ENCODE results near the gene HTR3A.
A peak's percentile ranks its signal among the peaks of the same experiment; 100 is the strongest.

Gene HTR3A

GRCh38 chr11:113980785-113981184, 5.9 kb downstream of the HTR3A start:
- DNase-seq, result no peak

DNA sequence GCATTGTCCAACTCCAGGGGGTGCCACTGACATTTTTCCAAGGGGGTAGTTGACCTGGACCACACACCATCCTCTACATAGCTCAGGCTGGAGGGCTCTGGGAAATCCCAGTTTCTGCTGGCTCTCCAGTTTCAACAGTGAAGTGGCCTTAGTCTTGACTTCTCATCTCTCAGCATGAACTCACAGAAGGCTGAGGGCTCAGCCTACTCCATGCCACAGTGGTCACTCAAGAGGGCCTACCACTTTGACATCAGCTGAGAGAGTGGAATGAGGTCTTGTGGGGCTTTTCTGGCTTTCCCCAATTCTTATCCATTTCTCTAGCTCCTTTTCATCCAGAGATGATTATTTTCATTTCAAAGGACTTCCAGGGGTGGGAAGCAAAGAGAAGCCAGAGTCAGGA, 7.4 kb downstream of the HTR3A start:
- no peak for DNase-seq

GRCh38 chr11:113984781-113985180, 9.9 kb downstream of the HTR3A start:
- DNase-seq, result no peak

DNA sequence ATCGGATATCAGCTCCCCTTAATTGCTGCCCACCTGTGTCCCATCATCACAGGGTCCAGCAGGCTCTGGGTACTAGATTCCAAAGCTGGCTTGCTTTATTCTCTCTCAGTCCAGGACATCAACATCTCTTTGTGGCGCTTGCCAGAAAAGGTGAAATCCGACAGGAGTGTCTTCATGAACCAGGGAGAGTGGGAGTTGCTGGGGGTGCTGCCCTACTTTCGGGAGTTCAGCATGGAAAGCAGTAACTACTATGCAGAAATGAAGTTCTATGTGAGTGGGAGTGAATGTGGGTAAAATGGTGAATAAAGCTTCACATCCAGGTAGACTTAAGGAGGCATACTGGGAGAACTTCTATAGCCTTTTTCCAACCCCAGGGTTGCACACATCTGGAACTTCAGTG, 11.0 kb downstream of the HTR3A start:
- DNase-seq, result no peak

GRCh38 chr11:113986351-113987140, 11.6 kb downstream of the HTR3A start:
- DNase-seq, result no peak

- no peak for DNase-seq
Observed at GRCh38 chr11:113989381-113989780, 14.5 kb downstream of the HTR3A start.

GRCh38 chr11:113989916-113990315, 15.0 kb downstream of the HTR3A start:
- DNase-seq, result no peak

- DNase-seq, result no peak
Observed at GRCh38 chr11:113991170-113991569, 16.3 kb downstream of the HTR3A start.

GRCh38 chr11:113991718-113992458, 17.0 kb downstream of the HTR3A start:
- no peak for DNase-seq

- DNase-seq, result no peak
Observed at GRCh38 chr11:113992459-113993110, 17.7 kb downstream of the HTR3A start.

DNA sequence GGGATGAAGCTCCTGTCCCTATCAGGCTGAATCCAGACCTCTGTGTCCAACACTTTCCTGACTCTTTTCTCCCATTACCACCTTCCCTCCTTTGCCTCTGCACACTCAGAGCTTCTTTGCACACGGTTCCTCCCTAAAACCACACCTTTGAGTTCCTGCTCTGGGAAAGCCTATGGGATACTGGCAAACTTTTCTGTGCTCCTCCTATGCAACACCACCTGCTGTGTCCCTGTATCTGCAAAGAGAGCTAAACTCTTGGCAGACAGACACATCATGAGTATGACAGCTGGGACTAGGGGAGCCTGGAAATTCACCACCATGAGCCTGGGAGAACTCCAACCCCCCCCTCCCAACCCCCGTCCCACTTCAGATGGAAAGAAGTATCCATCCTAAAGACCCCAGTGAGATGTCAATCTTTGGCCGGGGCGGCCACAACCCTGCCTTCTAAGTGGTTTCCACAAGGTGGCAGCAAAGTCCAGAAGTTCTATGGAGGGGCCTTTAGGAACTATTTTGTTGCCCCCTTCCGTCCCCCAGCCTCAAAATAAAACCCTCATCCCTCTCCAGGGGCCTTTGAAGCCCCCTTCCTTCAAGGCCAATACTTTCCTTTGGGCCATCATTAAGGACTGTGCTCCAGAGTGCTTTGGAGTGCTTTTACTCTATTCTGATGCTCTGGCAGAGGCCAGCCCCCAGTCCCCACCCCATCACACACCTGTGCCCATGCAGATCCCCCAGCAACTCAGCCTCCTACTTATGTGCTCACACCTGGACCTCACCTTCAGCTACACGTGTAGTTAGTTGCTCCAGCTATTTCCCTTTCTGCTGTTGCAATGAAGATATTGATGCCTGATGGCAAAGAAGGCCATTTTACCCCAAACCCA, 19.4 kb downstream of the HTR3A start:
- peak; percentile 37 for DNase-seq

DNA sequence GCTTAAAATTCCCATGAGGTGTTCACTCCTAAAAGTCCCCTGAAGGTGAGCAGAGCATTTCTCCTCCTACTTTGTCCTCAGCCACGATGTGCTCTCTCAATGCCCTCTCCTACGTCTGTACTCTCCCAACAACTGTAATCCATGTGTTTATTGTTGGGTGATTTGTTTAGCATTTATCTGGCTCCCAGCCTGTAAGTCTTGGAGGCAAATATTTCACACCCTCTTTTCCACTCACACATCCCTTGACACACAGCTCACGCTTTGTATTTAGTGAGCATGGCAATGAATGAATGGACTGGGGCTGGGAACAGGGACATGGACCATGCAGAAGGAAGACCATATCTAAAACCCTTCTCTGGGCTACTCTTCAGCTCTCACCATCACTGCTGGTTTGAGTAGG, 22.6 kb downstream of the HTR3A start:
- no peak for DNase-seq

DNA sequence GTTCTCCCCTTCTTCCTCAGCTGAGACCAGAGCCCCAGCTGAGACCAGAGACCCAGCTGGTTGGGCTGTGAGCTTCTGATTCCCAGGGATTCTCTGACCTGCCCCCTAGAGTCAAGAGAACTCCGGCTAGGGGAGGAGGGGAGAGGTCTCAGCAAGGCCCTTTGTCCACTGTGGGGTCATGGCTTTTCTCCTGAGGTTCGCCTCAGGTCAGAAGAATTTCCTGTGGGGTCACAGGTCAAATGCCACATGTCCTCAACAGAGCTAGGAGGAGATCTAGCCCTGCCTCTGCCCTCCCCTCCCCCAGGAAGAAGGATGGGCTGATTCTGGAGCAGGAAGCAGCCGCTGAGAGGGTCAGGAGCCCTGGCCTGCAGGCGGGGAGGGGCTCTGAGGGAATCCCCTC, 23.7 kb downstream of the HTR3A start:
- DNase-seq, result no peak

- DNase-seq, result no peak
Observed at GRCh38 chr11:114000526-114000925, 25.6 kb downstream of the HTR3A start.

GRCh38 chr11:114001416-114001815, 26.5 kb downstream of the HTR3A start:
- no peak for DNase-seq

GRCh38 chr11:114008331-114008730, 33.4 kb downstream of the HTR3A start:
- DNase-seq, result no peak

- DNase-seq, result no peak
Observed at GRCh38 chr11:114010931-114011330, 36.0 kb downstream of the HTR3A start.

DNA sequence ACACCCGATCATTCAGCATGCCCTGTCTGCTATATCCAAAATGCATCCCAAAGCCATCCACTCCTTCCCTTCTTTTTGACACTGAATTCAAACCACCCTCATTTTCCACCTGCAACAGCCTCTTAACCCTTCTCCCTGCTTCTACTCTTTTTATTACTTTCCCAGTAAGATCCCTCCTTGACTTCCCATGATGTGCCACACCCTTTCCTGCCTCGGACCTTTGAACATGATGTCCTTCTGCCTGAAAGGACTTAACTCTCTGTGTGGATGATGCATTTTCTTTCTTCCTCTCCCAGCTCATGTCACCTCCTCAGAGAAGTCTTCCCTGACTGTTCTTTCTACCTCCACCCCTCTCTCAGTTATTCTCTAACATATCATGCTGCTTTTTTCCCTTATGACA, 36.5 kb downstream of the HTR3A start:
- no peak for DNase-seq

GRCh38 chr11:114015117-114015516, 40.2 kb downstream of the HTR3A start:
- DNase-seq, result no peak

- DNase-seq, result no peak
Observed at GRCh38 chr11:114016986-114017385, 42.1 kb downstream of the HTR3A start.

DNA sequence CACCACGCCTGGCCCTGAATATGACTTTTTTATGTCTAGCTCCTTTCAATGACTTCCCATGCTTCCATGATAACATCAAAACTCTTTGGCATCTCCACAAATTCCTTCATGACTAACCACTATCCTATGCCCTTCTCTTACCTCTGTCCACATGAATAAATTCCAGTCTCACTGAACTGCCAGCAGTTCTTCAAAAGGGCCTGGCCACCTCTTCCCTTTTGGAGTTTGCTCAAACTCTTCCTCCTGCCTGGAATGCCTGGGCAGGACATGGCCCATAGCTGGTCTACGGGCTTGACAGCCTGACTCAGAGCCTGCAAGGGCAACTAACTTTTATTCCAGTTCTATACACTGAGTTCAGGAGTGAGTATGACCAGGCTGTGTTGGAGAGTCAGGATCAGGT, 42.8 kb downstream of the HTR3A start:
- DNase-seq, result no peak

DNA sequence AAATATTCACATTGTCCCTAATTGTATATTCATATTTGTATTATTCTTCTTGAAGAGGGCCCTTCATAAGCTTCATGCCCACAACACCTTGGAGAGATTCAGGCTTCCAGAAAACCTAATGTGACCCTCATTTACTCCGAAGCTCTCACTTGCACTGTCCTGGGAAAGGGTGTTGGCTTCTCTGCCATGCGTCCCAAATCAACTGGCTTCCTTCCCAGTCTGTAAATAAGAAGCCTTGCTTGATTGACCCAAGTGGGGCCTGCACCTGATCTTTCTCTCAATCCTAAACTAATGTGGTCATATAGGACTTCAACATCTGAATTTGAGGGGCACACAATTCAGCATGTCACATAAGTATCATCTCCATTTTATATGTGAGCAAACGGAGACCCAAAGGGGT, 44.1 kb downstream of the HTR3A start:
- no peak for DNase-seq

- no peak for DNase-seq
Observed at GRCh38 chr11:114019574-114019973, 44.7 kb downstream of the HTR3A start.

Data from CD4-positive, alpha-beta T cell treated with Interleukin-4 for 4 hours (primary cell).